Lung (tissue), 12 donors: ENCODE measurements around the gene OTUB2. TPM values are rescaled to one million over a fixed set of nuclear protein-coding genes. Genes with fewer than 3 reads are reported as not detected.

ENCODE experiments used
- ATAC-seq: fragments of 200-7000 bp; cut with Tn5 transposase; one replicate; pipeline ENCODE4 v1.9.1; 2020; ENCODE audit warnings: moderate number of reproducible peaks; ENCODE audit not compliant: insufficient read depth, low FRiP score
- DNase-seq, 3 donors: peaks; one replicate each; pipeline ENCODE4 v3.0.0-alpha.2; 2013 to 2017
- H3K27ac ChIP-seq, 2 donors: one replicate each; pipeline ENCODE4 v1.5.1; 2013; ENCODE audit warnings: mild to moderate bottlenecking in 2 of 2, moderate library complexity in 2 of 2, control low read depth in 1 of 2, inconsistent platforms in 1 of 2, low read depth in 1 of 2, low read length in 1 of 2
- H3K27me3 ChIP-seq, 3 donors: one replicate each; pipeline ENCODE4 v1.5.1; 2013; ENCODE audit warnings: low read length in 2 of 3; ENCODE audit not compliant: control insufficient read depth in 3 of 3, insufficient read depth in 3 of 3
- H3K36me3 ChIP-seq, 4 donors: one replicate each; pipeline ENCODE4 v1.5.1; 2013; ENCODE audit warnings: low read length in 4 of 4, mild to moderate bottlenecking in 1 of 4, moderate library complexity in 1 of 4; ENCODE audit not compliant: control insufficient read depth in 4 of 4, insufficient read depth in 4 of 4
- H3K4me1 ChIP-seq, 5 donors: one replicate each; pipeline ENCODE4 v1.5.1; 2013; ENCODE audit warnings: low read length in 5 of 5, mild to moderate bottlenecking in 2 of 5, moderate library complexity in 1 of 5; ENCODE audit not compliant: control insufficient read depth in 5 of 5, insufficient read depth in 5 of 5
- H3K4me3 ChIP-seq: one replicate; pipeline ENCODE4 v1.5.1; 2013; ENCODE audit warnings: mild to moderate bottlenecking, control low read depth, moderate library complexity
- H3K9ac ChIP-seq, 2 donors: one replicate each; pipeline ENCODE4 v1.5.1; 2013; ENCODE audit warnings: low read length in 2 of 2, control low read depth in 1 of 2; ENCODE audit not compliant: insufficient read depth in 1 of 2
- H3K9me3 ChIP-seq, 4 donors: one replicate each; pipeline ENCODE4 v1.5.1; 2013; ENCODE audit warnings: low read length in 3 of 4, mild to moderate bottlenecking in 1 of 4, moderate library complexity in 1 of 4; ENCODE audit not compliant: control insufficient read depth in 4 of 4, insufficient read depth in 3 of 4
- CTCF ChIP-seq: IDR thresholded peaks from 2 replicates; pipeline ENCODE4 v1.5.1; 2012; ENCODE audit warnings: mild to moderate bottlenecking; ENCODE audit errors: control extremely low read depth, extremely low read depth
- WGBS, 2 donors: extraction: QIAGEN DNeasy Blood & Tissue Kit; methylation state at CpG; one replicate each; pipeline ENCODE4 v1.1.7; 2013; 5-methylcytosine and 5-hydroxymethylcytosine counted together
- polyA plus RNA-seq, 2 donors: library from polyadenylated mRNA; stranded (reverse); fragments of 200-250 nt; gene quantifications; one replicate each; pipeline ENCODE4 v1.2.1, GENCODE V29; 2013
- total RNA-seq, 2 donors: library from RNA; depleted of rRNA in 1 of 2; stranded (reverse); fragments of >200 nt in 1 of 2; gene quantifications; one replicate each; pipeline ENCODE4 v1.2.1, GENCODE V29; 2014 to 2021
- donor health status: control.
- donor health status: control.
- donor health status: Bipolar disorder and iron deficiency.
- donor health status: healthy.
- donor health status: DM: yes; HTN: yes; CAD: no.

OTUB2 gene
- total and polyA plus RNA-seq, 4 donors: 0.31 to 2.2 (median 1.6) TPM

DNA sequence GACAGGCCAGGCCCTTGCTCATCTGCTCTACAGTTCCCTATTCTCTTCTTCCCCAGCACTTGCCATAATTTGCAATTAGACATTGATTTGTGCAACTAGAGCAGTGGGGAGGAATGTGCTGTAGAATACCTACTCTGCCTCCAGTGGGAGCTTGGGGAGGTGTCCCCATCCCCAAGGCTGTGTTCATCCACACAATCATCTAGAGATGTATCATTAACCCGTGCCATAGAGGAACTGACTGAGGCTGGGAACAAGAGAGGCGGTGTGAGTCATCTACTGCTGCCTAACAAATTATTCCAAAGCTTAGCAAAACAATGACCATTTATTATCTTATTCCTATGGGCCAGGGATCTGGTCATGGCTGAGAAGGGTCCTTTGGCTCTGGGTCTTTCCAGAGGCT is 5.1 kb upstream of the OTUB2 start:
- no peaks in the 10 kb centered on the region for H3K27me3 ChIP-seq
- 66 to 82% methylated on average over 2 of the region's 2 CpGs for WGBS, 2 donors
- no peak overlapping the region for H3K4me3 ChIP-seq
- no peaks in the 10 kb centered on the region for H3K4me1 ChIP-seq
- ATAC-seq: no peak
- no peaks in the 10 kb centered on the region for H3K36me3 ChIP-seq
- no peak overlapping the region for H3K9ac ChIP-seq
- no peak for DNase-seq
- H3K9me3 ChIP-seq: no peaks in the 10 kb centered on the region
- no peak overlapping the region for H3K27ac ChIP-seq
- no peak for TF ChIP-seq CTCF

DNA sequence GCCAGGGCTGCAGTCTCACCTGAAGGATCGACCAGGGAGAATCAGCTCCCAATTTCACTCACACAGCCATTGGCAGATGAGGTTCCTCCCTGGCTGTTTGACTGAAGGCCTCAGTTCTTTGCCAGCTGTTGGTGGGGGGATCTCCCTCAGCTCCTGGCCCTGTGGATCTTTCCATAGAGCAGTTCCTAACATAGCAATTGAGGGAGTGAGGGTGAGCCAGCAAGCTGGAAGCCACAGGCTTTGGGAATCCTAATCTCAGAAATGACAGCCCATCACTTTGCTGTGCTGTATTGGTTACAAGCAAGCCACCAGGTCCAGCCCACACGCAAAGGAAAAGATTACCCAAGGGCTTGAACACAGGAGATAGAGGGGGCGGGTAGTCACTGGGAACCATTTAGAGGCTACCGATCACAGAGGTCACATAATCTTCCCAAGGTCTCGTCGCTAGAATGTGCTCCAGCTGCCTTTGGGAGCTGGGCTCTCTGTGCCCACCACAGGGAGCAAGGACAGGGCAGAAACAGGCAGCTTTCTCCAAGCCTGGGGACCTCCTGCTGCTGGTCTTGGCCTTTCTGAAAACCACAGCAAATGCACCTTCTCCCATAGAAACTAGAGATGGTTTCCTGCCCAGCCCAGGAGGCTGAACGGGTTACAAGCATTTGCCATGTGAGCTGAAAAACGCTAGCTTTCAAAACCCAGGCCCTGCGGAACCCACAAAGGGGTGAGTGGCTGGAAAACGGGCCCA is 4.6 kb upstream of the OTUB2 start:
- Histone ChIP-seq H3K36me3 (no peaks in the 10 kb centered on the region), H3K4me3 (no peak overlapping the region), H3K9me3 (no peaks in the 10 kb centered on the region), H3K27ac (no peak overlapping the region), H3K27me3 (no peaks in the 10 kb centered on the region), H3K4me1 (no peaks in the 10 kb centered on the region), H3K9ac (no peak overlapping the region)
- ATAC-seq (no peak), DNase-seq (no peak)
- TF ChIP-seq CTCF: no peak
- WGBS, 2 donors: 76 to 83% methylated on average over 10 of the region's 10 CpGs

GRCh38 chr14:94022532-94023411 is 3.4 kb upstream of the OTUB2 start:
- DNase-seq (peak in 1 of 3 donors; percentile 32), ATAC-seq (no peak)
- H3K36me3 ChIP-seq: no peaks in the 10 kb centered on the region
- H3K27ac ChIP-seq: no peak overlapping the region
- H3K9ac ChIP-seq: no peak overlapping the region
- 71% methylated on average over 10 of the region's 10 CpGs for WGBS, 2 donors
- peaks cover 0 to 7% (median 0%) of the 10 kb centered on the region in 5 donors for H3K4me1 ChIP-seq
- H3K9me3 ChIP-seq: no peaks in the 10 kb centered on the region
- TF ChIP-seq CTCF: no peak
- H3K4me3 ChIP-seq: no peak overlapping the region
- H3K27me3 ChIP-seq: no peaks in the 10 kb centered on the region
